Fibroblast of lung (primary cell): ENCODE data around the gene SERPINB10.

Experiments
- CTCF ChIP-seq, 2 donors: IDR thresholded peaks in 1 of 2; conservative IDR thresholded peaks in 1 of 2; 1 replicate in 1 of 2; 2 replicates in 1 of 2; pipeline ENCODE4 v1.5.1; 2011 to 2012; ENCODE audit warnings: low read length in 2 of 2, control low read depth in 1 of 2, inconsistent platforms in 1 of 2, low read depth in 1 of 2, mild to moderate bottlenecking in 1 of 2
- EZH2 ChIP-seq: IDR thresholded peaks from 2 replicates; pipeline ENCODE4 v1.5.1; 2012; ENCODE audit warnings: low read length, control low read depth, mild to moderate bottlenecking; ENCODE audit errors: missing control alignments

- no peak for TF ChIP-seq CTCF (conservative IDR thresholded peaks at IDR 0.05 in 1 of 2, IDR thresholded peaks at IDR 0.05 in 1 of 2; ENCODE audit: low read depth in 1 of 2, low read length in 2 of 2)
- no peak for TF ChIP-seq EZH2
Observed at GRCh38 chr18:63964908-63965307, 57.1 kb downstream of the SERPINB10 start.
